PC-3 (cell line): ENCODE data around the gene FCN2. TPM values are rescaled to one million over a fixed set of nuclear protein-coding genes. Genes with fewer than 3 reads are reported as not detected.

Experiments
- ATAC-seq: fragments of 200-7000 bp; cut with Tn5 transposase; 2 replicates; pipeline ENCODE4 v1.9.1; 2020; ENCODE audit warnings: mild to moderate bottlenecking, moderate library complexity
- BruUV-seq: library from RNA; stranded (reverse); fragments of 400-500 nt; replicated peaks from 2 replicates; lab custom pipeline; 2021; lab: Mats Ljungman, UMichigan
- CTCF ChIA-PET: fragments of 300-600 bp; sonication (Branson Sonifier 250); formaldehyde crosslinking; loops from one replicate; lab custom pipeline; 2022; ENCODE audit warnings: antibody characterized with exemption; lab: Charles Lee
- POLR2A ChIA-PET: fragments of 300-600 bp; sonication (Branson Sonifier 250); formaldehyde crosslinking; loops from one replicate; lab custom pipeline; 2022; ENCODE audit warnings: antibody characterized with exemption; ENCODE audit not compliant: unreplicated experiment; lab: Charles Lee
- DNase-seq: peaks from one replicate; pipeline ENCODE4 v3.0.0-alpha.2; 2015
- H2AFZ ChIP-seq: fragments of 300-600 bp; sonication (generic); 2 replicates; pipeline ENCODE4 v1.6.0; 2016; ENCODE audit warnings: antibody characterized with exemption, low read length
- H3F3A ChIP-seq: fragments of 300-600 bp; sonication (generic); one replicate; pipeline ENCODE4 v1.6.0; 2017; ENCODE audit warnings: antibody characterized with exemption, low read length, control low read depth, mild to moderate bottlenecking; ENCODE audit not compliant: unreplicated experiment
- H3K27ac ChIP-seq: fragments of 300-600 bp; sonication (generic); 2 replicates; pipeline ENCODE4 v1.5.1; 2016; ENCODE audit warnings: mild to moderate bottlenecking, low read length
- H3K27me3 ChIP-seq: fragments of 300-600 bp; sonication (generic); 2 replicates; pipeline ENCODE4 v1.6.1; 2016; ENCODE audit warnings: low read length, mixed read lengths
- H3K36me3 ChIP-seq: fragments of 300-600 bp; sonication (generic); 2 replicates; pipeline ENCODE4 v1.6.1; 2016; ENCODE audit warnings: low read depth, mixed run types, low read length, mixed read lengths
- H3K4me1 ChIP-seq: fragments of 300-600 bp; sonication (generic); 2 replicates; pipeline ENCODE4 v1.5.1; 2016; ENCODE audit warnings: low read length; ENCODE audit not compliant: insufficient read depth
- H3K4me2 ChIP-seq: fragments of 300-600 bp; sonication (generic); 2 replicates; pipeline ENCODE4 v1.6.0; 2016; ENCODE audit warnings: low read length
- H3K4me3 ChIP-seq: fragments of 300-600 bp; sonication (generic); 2 replicates; pipeline ENCODE4 v1.5.1; 2016; ENCODE audit warnings: mild to moderate bottlenecking, low read length, mixed read lengths
- H3K79me2 ChIP-seq: fragments of 300-600 bp; sonication (generic); 2 replicates; pipeline ENCODE4 v1.6.1; 2017; ENCODE audit warnings: low read length, mixed read lengths
- H3K9ac ChIP-seq: fragments of 300-600 bp; sonication (generic); 2 replicates; pipeline ENCODE4 v1.6.0; 2016; ENCODE audit warnings: mild to moderate bottlenecking, low read length
- H3K9me2 ChIP-seq: fragments of 300-600 bp; sonication (generic); replicated peaks from 2 replicates; pipeline ENCODE4 v1.6.1; 2016; ENCODE audit warnings: mixed run types, low read length, mixed read lengths
- H3K9me3 ChIP-seq: fragments of 300-600 bp; sonication (generic); 2 replicates; pipeline ENCODE4 v1.6.1; 2016; ENCODE audit warnings: low read length, mixed read lengths
- H4K20me1 ChIP-seq: fragments of 300-600 bp; sonication (generic); 2 replicates; pipeline ENCODE4 v1.6.1; 2016; ENCODE audit warnings: low read length, mixed read lengths
- CTCF ChIP-seq: fragments of 300-600 bp; sonication (generic); conservative IDR thresholded peaks from 2 replicates; pipeline ENCODE4 v1.5.1; 2017; ENCODE audit warnings: antibody characterized with exemption, low read depth, mild to moderate bottlenecking, low read length
- EZH2 ChIP-seq: fragments of 300-600 bp; sonication (generic); IDR thresholded peaks from one replicate; pipeline ENCODE4 v1.6.1; 2017; ENCODE audit warnings: antibody characterized with exemption, mild to moderate bottlenecking, low read length; ENCODE audit not compliant: unreplicated experiment
- EZH2phosphoT487 ChIP-seq: fragments of 300-600 bp; sonication (generic); IDR thresholded peaks from 2 replicates; pipeline ENCODE4 v1.6.1; 2018; ENCODE audit warnings: mild to moderate bottlenecking, antibody characterized with exemption, low read length, borderline replicate concordance
- intact Hi-C: fragments of 100-400 bp; cut with micrococcal nuclease; formaldehyde crosslinking; loops from 2 replicates; pipeline ENCODE4 v1.9.0; 2023
- total RNA-seq: library from RNA; depleted of rRNA; stranded (reverse); fragments of >200 nt; gene quantifications from 2 replicates; pipeline ENCODE4 v1.2.3, GENCODE V29; 2014

The FCN2 gene
- total RNA-seq, 1 experiment from 2014 or later, result not detected

DNA sequence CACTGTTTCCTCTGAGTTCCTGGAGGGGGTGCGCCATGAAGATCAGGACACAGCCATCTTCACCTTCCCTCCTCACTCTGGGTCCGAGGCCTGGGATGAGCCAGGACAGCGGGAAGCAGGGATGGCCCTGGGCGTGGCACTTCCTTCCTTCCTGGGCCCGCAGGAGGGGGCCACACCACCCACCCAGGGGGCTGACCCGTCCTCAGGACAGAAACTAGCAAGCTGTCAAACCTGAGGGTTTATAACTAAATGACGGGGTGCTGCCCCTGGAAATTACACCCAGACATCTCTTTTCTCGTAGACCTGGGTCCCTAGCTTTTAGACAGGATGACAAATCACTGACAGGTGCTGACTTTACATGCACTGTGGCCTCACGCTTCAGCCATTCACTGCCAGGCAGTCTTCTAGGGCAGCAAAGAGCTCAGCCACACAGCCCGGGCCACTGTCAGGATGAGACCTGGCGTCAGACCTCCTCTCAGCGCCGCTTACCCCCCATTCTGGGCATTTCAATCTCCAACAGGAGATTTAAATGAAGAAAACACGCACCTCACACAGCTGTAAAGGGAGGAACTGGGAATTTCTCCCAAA, 8.1 kb downstream of the FCN2 start:
- Histone ChIP-seq H2AFZ (no peak overlapping the region), H3K9ac (no peak overlapping the region), H3K9me2 (no peaks in the 10 kb centered on the region), H3K4me1 (no peaks in the 10 kb centered on the region), H3K27ac (no peak overlapping the region), H3K79me2 (no peaks in the 10 kb centered on the region), H4K20me1 (no peaks in the 10 kb centered on the region), H3K27me3 (0 out of 2 replicates have a peak, but pooled peaks cover 9% of the 10 kb centered on the region), H3K4me2 (no peak overlapping the region), H3K4me3 (no peak overlapping the region), H3F3A (no peaks in the 10 kb centered on the region), H3K36me3 (no peaks in the 10 kb centered on the region), H3K9me3 (no peaks in the 10 kb centered on the region)
- TF ChIP-seq EZH2phosphoT487 (no peak), CTCF (no peak), EZH2 (no peak)
- no TSS peak for BruUV-seq
- CTCF ChIA-PET, result no interaction called here
- DNase-seq, result no peak
- ATAC-seq, result no peak
- intact Hi-C loops, result no loop called here
- POLR2A ChIA-PET, result no interaction called here

GRCh38 chr9:134889386-134890154, 9.0 kb downstream of the FCN2 start:
- ChIA-PET CTCF (no interaction called here), POLR2A (no interaction called here)
- 0 out of 2 replicates have a peak, but pooled peaks cover 9% of the 10 kb centered on the region for H3K27me3 ChIP-seq
- no peaks in the 10 kb centered on the region for H3K79me2 ChIP-seq
- H3K4me1 ChIP-seq, result no peaks in the 10 kb centered on the region
- no peak overlapping the region for H3K27ac ChIP-seq
- H3K4me2 ChIP-seq, result no peak overlapping the region
- no peaks in the 10 kb centered on the region for H4K20me1 ChIP-seq
- intact Hi-C loops, result no loop called here
- H3K9me2 ChIP-seq, result no peaks in the 10 kb centered on the region
- no peak overlapping the region for H3K9ac ChIP-seq
- H3F3A ChIP-seq, result no peaks in the 10 kb centered on the region
- TF ChIP-seq CTCF (no peak), EZH2 (no peak), EZH2phosphoT487 (no peak)
- DNase-seq (no peak), ATAC-seq (no peak)
- H3K36me3 ChIP-seq, result no peaks in the 10 kb centered on the region
- no peaks in the 10 kb centered on the region for H3K9me3 ChIP-seq
- no peak overlapping the region for H2AFZ ChIP-seq
- no TSS peak for BruUV-seq
- no peak overlapping the region for H3K4me3 ChIP-seq

DNA sequence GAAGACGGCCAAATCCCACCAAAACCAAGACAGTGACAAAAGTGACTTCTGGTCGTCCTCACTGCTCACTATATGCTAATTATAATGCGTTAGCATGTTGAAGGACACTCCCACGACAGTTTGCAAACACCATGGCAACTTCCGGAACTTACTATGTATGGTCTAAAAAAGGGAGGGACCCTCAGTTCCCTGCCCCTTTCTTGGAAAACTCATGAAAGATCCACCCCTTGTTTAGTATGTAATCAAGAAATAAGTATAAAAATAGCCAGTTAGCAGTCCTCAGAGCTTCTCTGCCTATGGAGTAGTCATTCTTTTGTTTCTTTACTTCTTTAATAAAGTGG, 9.5 kb downstream of the FCN2 start:
- Histone ChIP-seq H3K9me3 (no peaks in the 10 kb centered on the region), H4K20me1 (no peaks in the 10 kb centered on the region), H3K9me2 (no peaks in the 10 kb centered on the region), H2AFZ (no peak overlapping the region), H3K27ac (no peak overlapping the region), H3K4me1 (no peaks in the 10 kb centered on the region), H3K4me3 (no peak overlapping the region), H3F3A (no peaks in the 10 kb centered on the region), H3K27me3 (0 out of 2 replicates have a peak, but pooled peaks cover 9% of the 10 kb centered on the region), H3K79me2 (no peaks in the 10 kb centered on the region), H3K9ac (no peak overlapping the region), H3K4me2 (no peak overlapping the region), H3K36me3 (no peaks in the 10 kb centered on the region)
- BruUV-seq, result no TSS peak
- POLR2A ChIA-PET, result no interaction called here
- no peak for DNase-seq
- ATAC-seq, result no peak
- intact Hi-C loops, result no loop called here
- no peak for TF ChIP-seq CTCF
- no peak for TF ChIP-seq EZH2
- no peak for TF ChIP-seq EZH2phosphoT487
- CTCF ChIA-PET, result no interaction called here
